Fibroblast of skin of right biceps (primary cell): ENCODE measurements around the gene PRIMA1.

Source experiments
- DNase-seq: peaks from one replicate; pipeline ENCODE4 v3.0.0-alpha.2; 2013

The PRIMA1 gene

DNA sequence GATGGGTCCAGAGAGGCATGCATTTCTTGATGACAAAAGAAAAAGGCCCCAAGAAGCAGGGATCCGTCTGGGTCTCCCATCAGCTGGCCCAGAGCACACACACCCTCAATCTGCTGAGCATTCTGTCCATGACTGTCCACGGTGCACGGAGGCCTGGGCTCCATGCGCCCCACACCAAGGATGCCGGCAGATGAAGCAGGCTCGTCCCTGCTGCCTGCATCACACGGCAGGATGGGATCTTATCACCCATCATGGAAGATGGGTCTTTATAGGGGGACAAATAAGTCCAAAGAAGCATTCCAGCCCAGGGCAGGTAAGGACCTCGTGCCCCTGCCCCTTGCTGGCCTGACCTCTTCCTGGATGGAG is 59.7 kb downstream of the PRIMA1 start:
- no peak for DNase-seq

DNA sequence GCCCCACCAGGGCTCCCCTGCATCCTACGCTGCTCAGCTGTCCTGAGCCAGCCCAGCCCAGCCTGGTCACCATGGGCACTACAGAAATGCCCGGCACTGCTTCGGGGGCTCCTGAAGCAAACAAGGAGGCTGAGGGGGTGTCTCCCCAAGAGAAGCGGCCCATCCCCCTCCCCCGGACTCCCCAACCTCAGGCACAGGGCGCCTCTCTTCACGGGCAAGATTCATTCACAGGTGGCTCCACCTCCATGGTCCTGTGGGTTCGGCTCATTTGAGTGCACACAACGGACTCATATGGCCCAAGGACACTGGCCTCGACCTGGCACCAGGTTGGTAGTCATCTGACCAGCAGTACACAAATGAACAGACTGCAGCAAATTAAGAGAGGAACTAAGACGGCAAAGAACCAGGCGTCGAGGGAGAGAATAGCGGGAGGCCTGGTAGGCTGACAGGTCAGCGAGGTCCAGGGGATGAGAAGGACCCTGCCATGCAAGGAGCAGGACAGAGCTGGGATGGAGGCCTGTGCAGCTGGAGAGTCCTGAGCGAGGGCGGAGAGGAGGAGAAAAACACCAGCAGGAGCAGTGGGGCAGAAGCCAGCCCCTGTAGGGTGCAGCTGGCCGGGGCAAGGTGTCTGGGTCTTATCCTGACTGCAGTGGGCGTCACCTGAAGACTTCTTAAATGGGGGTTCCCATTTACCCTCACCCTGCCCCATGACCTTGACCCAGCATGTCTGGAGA is 60.2 kb downstream of the PRIMA1 start:
- no peak for DNase-seq

DNA sequence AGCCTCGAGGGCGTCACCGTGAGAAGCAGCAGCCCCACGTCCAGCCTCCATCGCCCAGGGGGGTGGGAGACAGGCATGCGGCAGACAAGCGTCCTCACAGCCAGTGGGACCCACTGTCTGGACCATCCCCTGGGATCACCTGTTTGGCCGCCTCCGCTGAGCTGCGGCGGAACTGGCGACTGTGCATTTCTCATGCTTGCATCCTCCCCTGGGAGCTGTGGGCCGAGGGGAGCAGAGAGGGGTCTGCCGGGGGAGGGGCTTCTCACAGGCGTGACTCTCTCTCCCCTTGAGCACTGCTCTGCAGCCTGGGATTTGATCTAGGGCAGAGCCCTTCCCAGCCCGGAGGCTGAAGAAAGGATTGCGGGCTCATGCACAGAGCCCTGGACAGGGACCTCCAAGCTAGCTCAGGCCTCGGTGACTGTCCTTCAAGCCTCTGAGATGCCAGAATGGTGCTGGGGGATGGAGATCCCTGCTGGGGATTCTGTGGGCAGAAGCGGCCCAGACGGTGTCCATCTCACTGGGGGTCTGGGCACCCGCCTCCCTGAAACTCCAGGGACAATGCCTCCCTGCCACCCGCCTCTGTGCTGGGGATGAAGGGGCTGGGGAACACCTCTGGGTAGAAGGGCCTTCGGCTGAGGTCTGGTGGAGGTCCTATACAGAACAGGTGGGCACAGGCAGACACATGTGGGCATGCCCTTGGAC is 61.1 kb downstream of the PRIMA1 start:
- no peak for DNase-seq

DNA sequence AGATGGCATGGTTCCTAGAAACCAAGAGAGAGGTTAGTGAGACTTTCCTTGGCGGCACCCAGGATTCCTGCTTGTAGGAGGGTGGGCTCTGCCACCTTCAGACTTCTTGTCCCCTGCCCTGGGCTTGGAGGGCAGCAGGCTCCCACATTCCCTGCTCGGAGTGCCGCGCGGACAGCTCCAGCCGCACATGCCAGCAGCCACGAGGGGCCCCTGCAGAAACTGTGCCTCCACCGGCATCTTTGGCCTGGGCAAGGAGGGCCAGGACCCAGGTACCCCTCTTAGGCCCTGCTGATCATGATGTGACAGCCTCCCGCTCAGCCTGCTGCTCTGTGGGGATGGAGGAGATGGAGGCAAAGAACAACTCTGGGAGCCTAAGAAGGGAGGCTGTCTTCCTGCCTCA is 62.3 kb downstream of the PRIMA1 start:
- DNase-seq = no peak

DNA sequence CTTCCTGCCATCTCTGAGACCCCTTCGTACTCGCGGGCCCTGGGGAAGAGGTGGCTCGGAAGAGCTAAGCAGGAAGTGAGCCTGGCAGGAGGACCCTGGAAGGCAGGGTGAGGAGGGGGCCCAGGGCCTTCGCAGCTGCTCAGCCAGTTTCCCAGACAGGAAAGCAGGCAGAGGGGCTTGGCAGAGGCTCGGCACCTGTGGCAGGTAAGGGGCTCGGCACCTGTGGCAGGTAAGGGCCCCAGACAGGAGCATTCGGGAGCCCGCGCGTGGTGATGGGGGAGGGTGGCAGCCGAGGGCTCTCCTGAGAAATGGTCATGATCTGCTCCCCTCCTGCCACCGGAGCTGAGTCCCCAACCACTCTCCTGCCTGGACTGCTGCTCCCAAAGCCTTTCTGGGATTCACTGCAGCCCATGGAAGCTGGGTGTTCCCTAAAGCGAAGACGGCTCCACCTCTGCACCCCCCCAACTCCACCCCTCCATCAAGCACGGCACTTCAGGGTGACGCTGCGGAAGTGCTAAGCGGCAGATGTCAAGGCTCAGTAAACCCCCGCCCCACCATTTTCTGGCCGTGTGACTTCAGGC is 63.2 kb downstream of the PRIMA1 start:
- no peak for DNase-seq

DNA sequence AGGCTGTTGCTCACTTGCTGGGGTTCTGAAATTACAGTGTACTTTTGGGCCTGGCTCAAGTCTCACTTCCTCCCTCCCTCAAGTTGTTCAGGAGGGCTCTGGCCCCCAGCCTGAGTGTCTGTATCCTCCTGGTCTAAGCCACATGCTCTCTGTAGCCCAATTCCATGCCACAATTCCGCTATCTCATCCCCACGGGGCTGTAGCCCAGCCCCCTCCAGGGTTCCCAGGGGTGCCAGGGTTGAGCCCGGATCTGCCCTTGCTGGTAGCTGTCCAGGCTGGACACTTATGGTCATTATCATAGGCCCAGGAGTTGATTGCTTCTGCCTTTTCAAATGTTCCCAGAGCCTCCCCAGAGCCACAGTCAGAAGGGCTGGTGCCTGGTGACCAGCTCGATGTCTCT is 65.3 kb downstream of the PRIMA1 start:
- DNase-seq = no peak

DNA sequence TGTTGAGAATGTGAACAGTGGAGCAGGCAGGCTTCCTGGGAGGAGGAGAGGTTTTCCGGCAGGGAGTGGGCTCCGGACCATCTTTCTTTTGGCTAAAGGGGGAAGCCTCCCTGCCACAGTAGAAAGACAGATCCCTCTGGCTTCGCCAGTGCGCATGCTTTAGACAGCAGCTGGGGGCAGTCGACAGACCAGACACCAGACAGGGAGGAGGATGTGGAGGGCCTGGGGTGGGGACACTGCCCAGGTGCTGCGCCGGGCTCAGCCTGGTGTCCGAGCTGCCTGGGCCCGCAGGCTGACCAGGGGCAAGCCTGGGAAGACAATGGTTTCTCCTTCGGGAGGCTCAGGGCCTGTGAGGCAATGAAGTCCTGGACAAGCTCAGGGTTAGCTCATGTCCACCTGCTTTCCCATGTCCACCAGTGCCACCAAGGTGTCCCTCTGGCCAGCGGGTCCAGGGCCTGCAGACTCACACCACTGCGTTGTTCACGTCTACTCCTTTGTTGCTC is 67.3 kb downstream of the PRIMA1 start:
- DNase-seq = no peak

DNA sequence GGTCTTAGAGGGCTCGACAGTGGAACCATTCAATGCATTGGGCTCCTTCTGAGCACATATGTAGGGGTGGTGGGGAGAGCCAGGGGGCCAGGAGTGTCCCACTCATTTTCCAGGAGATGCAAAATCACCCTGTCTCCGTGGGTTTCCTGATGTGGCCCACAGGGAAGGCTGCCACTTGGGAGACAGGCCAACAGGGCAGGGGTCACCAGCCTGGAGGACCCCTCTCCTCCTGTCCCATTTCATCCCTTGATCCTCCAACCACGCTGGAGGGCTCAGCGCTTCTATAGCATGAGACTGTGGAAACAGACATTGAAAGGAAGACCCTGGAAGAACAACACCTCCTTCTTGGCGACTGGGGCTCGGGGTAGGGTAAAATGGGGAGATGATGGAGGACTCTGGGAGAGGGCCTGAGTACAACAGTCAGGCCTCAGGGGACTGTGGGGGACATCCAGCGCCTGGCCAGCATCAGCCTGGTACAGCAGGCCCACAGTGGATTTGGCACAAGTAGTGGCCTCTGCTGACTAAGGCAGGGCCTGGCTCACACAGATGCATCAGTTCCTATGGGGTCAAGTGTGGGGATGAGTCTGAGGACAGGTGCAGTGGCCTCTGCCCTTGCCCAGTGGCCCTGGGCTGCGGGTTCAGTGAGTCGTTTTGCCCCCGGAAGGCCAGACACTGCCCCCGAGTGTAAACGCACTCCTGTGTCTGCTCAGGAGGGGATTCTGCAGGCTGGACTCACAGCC is 68.0 kb downstream of the PRIMA1 start:
- DNase-seq = no peak

DNA sequence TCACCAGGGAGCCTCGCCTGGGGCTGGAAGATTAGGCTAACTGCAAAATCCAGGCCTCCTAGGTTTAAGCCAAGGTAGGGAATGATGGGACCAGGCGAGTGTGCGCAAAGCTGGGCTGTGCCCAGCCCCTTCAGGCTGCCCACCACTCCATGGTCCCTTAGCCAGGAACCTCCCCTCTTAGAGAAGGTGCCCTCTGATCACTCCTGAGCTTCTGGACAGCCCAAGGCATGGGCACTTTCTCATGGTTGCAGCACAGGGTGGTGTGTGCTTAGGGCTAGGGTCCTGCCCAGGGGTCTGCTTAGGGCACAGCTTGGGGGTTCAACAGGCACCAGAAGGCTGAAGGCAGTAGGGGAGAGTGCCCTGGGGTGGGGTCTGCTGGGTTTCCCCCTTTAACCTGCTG is 69.0 kb downstream of the PRIMA1 start:
- DNase-seq = no peak

DNA sequence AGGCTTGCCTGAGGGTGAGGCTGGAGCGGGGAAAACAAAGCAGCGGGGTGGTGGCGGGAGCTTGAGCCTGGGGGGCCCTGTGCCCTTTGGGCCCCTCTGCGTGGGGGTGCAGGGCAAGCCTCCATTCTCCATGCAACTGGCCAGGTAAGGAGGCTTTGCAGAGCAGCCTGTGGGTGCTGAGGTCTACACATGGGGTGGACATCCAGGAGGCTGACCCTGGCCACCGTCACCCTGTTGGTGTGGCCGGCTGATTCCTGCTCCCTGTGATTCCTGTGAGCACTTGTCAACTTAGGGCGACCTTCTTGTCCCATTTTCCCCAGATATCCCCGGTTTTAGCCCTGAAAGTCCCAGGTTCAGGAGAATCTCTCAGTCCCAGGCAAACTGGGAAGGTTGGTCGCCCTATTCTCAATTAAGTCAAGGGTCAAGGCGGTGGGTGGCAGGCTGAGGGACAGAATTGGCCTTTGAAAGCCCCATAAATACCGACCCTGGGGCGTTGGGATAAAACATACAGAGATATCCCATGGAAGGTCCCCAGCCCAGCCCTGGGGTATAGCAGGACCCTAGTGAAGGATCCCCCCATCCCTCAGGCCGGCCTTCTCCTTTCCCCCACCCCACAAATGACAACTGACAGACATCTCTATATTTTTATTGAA is 70.5 kb downstream of the PRIMA1 start:
- DNase-seq = no peak

DNA sequence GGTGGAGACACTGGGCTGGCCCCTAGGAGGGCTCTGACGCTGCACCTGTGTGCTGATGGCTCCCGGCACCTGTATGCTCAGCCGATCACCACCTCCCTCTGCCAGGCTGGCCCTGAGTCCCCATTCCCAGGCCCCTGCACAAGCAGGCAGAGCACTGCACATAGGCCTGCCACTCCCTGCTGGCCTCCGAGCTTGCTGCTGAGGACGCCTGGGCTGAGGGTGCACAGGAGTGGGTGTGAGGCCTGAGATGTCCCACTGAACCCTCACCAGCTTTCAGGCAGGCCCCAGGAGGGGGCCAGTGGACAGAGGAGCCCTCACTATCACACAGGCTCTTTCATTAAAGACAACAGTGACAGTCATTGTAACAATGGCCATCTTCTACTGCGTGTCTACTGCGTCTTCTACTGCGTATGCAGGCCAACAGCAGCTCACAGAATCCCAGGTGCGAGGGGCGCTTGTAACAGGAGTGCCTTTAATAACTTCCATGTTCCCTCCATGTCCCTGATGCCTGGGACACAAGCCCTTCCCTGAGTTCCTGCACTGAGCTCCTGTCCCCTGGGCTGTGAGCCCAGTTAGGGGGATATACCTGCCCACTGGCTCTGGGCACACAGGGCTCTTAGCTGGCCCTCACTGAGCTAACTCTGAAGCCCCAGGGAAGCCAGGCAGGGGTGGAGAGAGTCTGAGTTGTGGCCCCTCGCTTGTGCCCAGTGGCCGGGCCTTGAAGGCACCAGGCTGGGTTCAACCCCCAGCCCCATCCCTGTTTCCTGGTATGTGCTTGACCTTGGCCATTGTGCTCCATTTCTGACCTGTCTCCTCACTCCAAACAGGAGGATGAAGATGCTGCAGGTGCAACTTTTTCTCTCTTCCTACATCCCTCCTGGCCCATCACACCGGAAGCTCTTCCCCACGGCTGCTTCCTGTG is 71.3 kb downstream of the PRIMA1 start:
- no peak for DNase-seq

DNA sequence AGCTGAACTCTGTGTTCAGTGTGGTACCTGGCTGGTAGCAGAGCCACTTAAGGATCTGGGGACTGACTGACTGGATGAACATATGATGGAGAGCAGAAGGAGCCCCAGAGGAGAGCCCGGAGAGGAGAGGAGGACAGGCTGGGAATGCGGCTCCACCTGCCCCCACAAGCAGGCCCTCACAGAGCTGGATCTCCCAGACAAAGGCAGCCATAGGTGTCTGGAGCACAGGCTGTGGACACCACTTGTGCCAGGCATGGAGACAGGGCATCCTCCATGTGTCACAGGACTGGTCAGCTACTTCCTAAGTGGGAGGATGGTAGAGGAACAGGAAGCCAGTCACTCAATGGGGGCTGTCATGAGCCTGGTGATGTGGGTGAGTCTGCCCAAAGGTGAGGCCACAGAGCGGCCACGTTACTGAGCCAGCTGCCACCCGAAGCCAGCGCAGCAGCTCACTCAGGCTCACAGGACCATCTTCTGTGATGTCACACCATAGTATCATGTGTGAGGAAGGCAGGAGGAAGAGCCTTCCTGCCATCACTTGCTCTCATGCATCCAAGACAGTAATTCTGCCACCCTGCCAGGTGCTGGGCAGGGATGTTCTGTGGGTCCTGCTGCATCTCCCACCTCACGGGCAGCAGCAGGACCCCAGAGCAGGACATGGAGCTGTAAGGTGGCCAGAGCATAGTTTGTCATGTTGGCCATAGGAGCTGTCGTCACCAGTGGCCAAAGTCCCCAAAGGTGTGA is 72.1 kb downstream of the PRIMA1 start:
- no peak for DNase-seq

DNA sequence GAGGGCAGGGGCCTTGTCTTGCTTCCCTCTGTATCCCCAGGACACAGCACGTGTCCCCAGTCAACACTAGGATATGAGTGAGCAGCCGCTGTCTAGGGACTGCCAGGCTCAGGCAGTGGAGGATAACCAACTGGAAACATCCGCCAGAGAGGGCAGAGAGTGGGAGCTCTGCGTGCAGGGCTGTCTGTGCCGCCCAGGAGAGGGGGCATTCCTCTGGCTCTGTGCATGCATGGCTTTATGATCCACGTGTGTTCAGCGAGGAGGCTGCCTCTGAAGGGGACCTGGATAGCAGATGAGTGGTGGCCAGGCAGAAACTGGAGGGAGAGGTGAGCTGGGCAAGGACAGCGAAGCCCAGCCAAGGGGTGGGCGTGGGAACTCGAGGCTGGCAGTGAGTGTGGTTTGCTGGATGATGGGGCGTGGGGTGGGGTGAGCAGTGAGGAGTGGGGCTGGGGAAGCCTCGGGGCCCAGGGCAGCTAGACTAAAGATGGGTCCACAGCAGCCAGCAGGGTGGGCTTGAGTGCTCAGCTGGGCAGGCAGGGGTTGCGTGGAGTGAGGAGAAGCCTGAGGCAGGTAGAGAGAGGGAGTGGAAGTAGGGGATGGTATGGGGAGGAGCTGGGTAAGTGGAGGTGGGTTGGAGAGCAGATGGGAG is 72.9 kb downstream of the PRIMA1 start:
- DNase-seq = no peak

DNA sequence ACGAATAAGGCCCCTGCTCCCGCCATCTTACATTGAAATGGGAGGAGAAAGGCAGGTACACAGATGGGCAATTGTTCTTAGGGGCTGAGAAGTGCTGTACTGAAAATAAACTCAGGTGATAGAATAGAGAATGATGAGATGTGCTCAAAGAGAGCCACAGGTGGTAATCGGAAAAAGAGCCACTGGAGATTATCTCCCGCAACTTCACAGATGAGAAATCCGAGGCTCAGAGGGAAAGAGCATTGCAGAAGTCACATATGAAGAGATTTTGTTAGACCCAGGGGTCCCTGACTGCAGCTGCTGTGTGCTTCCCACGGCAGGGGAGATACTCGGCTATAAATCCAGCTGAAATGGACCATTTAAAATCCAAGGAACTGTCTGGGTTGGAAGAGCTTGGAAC is 73.7 kb downstream of the PRIMA1 start:
- no peak for DNase-seq

DNA sequence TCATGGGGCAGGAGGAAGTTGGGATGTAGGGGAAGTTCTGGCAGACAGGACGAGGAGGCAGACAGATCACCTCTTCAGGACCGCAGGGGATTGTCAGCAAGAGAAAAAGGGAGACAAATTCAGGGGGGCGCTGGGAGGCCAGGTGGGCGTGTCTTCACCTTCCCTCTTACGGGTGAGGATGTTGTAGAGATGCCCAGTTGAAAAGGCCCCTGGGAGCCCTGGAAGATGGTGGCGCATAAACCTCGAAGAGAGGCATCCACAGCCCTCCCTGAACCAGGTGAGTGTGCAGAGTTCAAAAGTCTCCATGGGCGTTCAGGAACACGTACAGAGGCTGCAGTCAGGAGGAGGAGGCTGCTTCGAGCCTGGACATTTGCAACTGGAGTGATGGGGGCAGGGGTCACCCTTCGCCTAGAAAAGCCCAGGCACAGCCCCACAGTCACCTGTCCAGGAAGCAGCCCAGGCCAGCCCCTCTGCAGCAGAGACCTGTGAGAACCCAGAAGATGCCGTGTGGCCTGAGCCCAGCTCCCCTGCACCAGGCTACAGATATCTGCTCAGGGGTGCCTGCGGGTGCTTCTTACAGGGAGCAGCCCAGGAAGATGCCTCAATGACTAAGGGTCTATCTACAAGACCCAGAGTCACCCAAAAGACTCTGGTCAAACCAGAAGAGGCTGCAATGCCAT is 74.4 kb downstream of the PRIMA1 start:
- no peak for DNase-seq

DNA sequence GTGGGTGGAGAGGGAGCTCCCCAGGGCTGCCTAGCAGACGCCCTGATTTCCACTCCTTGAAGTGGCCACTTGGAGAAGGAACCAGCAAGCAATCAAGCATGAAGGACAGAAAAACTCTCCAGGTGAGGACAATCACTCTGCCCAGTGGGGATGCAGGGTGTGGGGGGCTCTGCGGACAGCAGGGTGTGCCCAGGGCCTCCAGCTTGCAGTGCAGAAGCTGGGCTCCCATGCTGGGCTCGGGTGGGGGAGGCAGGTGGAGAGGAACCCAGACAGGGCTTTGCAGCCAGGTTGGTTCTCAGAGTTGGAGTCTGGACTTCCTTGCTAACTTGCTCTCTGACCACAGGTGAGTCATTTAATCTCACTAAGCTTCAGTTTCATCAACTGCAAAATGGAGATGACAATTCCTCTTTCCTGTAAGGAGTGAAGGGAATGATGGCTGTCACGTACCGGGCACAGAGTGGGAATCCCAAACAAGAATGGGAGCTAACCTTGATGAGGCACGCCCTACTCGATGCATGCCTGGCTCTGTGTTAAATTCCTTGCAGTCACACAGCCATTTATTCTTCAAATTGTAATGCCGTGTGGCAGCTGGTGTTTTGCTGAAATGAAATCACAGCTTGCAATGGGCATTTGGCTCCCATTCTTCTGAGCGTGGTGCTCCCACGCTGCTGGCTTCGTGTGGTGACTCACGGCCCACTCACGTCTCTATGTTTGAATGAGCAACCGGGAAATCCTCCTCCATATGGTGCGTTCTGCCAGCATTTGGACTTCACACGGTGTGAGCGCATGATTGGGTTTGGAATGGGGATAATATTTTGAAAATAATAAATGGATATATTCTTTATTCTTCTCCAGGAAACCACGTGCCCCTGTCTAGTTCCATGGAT is 75.2 kb downstream of the PRIMA1 start:
- no peak for DNase-seq

DNA sequence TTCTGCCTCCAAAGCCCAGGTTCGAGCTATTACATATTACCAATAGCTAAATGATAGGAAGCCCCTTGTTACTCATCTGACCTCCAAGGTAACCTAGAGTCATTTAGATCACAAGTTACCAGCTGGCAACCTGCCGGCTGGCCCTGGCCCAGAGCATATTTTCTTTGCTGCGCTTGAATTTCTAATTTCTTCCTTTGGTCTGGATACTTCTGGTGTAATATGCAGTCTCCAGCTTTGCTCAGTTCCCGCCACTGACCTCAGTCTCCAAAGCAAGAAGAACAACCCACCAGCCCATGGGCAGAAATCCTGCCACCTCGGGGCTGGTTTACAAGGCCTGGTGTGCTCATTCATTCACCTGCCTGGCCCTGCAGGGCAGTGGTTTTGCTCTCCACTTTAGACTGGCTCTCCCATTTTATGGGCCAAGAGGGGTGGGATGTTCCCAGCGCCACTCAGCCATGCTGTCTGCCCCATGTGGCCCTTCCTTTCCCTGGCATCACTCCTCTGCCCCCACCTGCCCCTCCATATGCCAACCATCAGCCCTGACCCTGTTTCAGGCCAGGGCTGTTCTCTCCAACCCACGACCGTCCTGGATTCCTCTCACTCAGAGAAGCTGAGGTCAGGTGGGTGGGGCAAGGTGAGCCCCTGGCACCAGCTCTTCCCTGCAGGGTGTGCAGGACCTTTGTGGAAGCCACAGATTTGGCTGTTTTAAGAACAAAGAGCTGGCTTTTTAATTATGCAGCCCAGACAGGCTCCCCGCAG is 76.0 kb downstream of the PRIMA1 start:
- DNase-seq = no peak

DNA sequence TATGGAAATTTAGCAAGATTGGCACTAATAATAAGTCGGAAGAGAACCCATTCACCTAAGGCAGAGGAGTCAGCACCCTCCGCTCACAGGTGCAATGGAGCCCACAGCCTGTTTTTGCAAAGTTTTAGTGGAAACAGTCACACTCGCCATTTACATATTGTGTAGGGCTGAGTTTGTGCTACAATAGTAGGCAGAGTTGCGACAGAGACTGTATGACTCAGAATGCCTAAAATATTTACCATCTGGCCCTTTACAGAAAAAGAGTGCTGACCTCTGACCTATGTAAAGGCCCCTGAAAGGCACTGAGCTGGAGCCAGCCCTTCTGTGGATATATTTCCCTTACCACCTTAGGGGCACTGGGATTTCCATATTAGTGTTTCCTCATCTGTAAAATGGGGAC is 79.0 kb downstream of the PRIMA1 start:
- DNase-seq = no peak
